MM.1S (cell line): ENCODE measurements around the gene TMEM150C.

Experiments
- DNase-seq: peaks from one replicate; pipeline ENCODE4 v3.0.0-alpha.2; 2015
- H2AFZ ChIP-seq: fragments of 300-600 bp; sonication (generic); 2 replicates; pipeline ENCODE4 v1.6.0; 2016; ENCODE audit warnings: antibody characterized with exemption, low read length
- H3F3A ChIP-seq: fragments of 300-600 bp; sonication (generic); 2 replicates; pipeline ENCODE4 v1.6.1; 2016; ENCODE audit warnings: mild to moderate bottlenecking, antibody characterized with exemption, low read length, moderate library complexity, mixed read lengths; ENCODE audit not compliant: insufficient read depth
- H3K27ac ChIP-seq: fragments of 300-600 bp; sonication (generic); 2 replicates; pipeline ENCODE4 v1.5.1; 2016; ENCODE audit warnings: mild to moderate bottlenecking, low read length
- H3K27me3 ChIP-seq: fragments of 300-600 bp; sonication (generic); replicated peaks from 2 replicates; pipeline ENCODE4 v1.6.0; 2016; ENCODE audit warnings: low read length; ENCODE audit not compliant: insufficient read depth
- H3K36me3 ChIP-seq: fragments of 300-600 bp; sonication (generic); replicated peaks from 2 replicates; pipeline ENCODE4 v1.6.1; 2016; ENCODE audit warnings: mild to moderate bottlenecking, low read length, mixed read lengths; ENCODE audit not compliant: insufficient read depth
- H3K4me1 ChIP-seq: fragments of 300-600 bp; sonication (generic); 2 replicates; pipeline ENCODE4 v1.6.1; 2016; ENCODE audit warnings: low read length, mixed read lengths
- H3K4me2 ChIP-seq: fragments of 300-600 bp; sonication (generic); 2 replicates; pipeline ENCODE4 v1.6.0; 2016; ENCODE audit warnings: low read depth, low read length
- H3K4me3 ChIP-seq: fragments of 300-600 bp; sonication (generic); 2 replicates; pipeline ENCODE4 v1.5.1; 2016; ENCODE audit warnings: low read length, mixed read lengths
- H3K79me2 ChIP-seq: fragments of 300-600 bp; sonication (generic); 2 replicates; pipeline ENCODE4 v1.6.1; 2016; ENCODE audit warnings: mixed run types, low read length, mixed read lengths
- H3K9ac ChIP-seq: fragments of 300-600 bp; sonication (generic); 2 replicates; pipeline ENCODE4 v1.6.1; 2016; ENCODE audit warnings: low read length, mixed read lengths
- H3K9me2 ChIP-seq: fragments of 300-600 bp; sonication (generic); replicated peaks from 2 replicates; pipeline ENCODE4 v1.6.1; 2016; ENCODE audit warnings: mild to moderate bottlenecking, low read length, mixed read lengths; ENCODE audit not compliant: insufficient read depth
- H3K9me3 ChIP-seq: fragments of 300-600 bp; sonication (generic); replicated peaks from 2 replicates; pipeline ENCODE4 v1.6.1; 2016; ENCODE audit warnings: mild to moderate bottlenecking, low read length, mixed read lengths; ENCODE audit not compliant: insufficient read depth
- H4K20me1 ChIP-seq: fragments of 300-600 bp; sonication (generic); 2 replicates; pipeline ENCODE4 v1.6.1; 2016; ENCODE audit warnings: mild to moderate bottlenecking, low read length, moderate library complexity, mixed read lengths; ENCODE audit not compliant: insufficient read depth
- CTCF ChIP-seq: fragments of 300-600 bp; sonication (generic); IDR thresholded peaks from 2 replicates; pipeline ENCODE4 v1.5.1; 2016; ENCODE audit warnings: antibody characterized with exemption, low read length, mixed read lengths
- EZH2 ChIP-seq: fragments of 300-600 bp; sonication (generic); optimal IDR thresholded peaks from 2 replicates; pipeline ENCODE3; 2017; ENCODE audit warnings: low read depth, mild to moderate bottlenecking, antibody characterized with exemption, low read length, mixed read lengths
- EZH2phosphoT487 ChIP-seq: fragments of 300-600 bp; sonication (generic); IDR thresholded peaks from 2 replicates; pipeline ENCODE4 v1.6.1; 2018; ENCODE audit warnings: antibody characterized with exemption, low read length

TMEM150C gene

DNA sequence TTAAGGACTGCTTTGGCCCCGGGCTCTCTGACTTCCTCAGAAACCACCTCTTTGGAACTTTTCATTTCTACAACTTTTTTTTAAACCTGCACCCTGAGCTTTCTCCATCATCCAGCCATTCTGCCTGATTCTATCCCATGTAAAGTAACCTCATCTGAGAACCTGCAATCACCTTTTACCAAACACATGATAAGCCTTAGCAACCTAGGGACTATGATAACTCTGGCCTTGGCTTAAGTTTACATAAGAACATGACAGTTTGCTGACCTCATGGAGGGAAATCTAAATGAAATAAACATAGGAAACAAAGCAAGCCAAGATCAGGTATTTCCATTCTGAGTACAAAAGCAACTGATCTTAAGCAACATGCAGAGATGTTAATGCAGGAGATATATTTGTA, 15.7 kb upstream of the TMEM150C start:
- H3K36me3 ChIP-seq: no peaks in the 10 kb centered on the region
- H3K9ac ChIP-seq: no peak overlapping the region
- no peaks in the 10 kb centered on the region for H3F3A ChIP-seq
- no peak overlapping the region for H2AFZ ChIP-seq
- H3K9me3 ChIP-seq: no peaks in the 10 kb centered on the region
- TF ChIP-seq EZH2phosphoT487 (no peak), EZH2 (no peak), CTCF (no peak)
- H3K27ac ChIP-seq: no peak overlapping the region
- H3K27me3 ChIP-seq: no peaks in the 10 kb centered on the region
- H3K4me1 ChIP-seq: no peaks in the 10 kb centered on the region
- DNase-seq: no peak
- no peak overlapping the region for H3K4me2 ChIP-seq
- no peak overlapping the region for H3K4me3 ChIP-seq
- H3K79me2 ChIP-seq: no peaks in the 10 kb centered on the region
- no peaks in the 10 kb centered on the region for H3K9me2 ChIP-seq
- H4K20me1 ChIP-seq: no peaks in the 10 kb centered on the region

- no peak overlapping the region for H3K27ac ChIP-seq
- no peaks in the 10 kb centered on the region for H3K4me1 ChIP-seq
- H3F3A ChIP-seq: no peaks in the 10 kb centered on the region
- no peaks in the 10 kb centered on the region for H3K9me3 ChIP-seq
- no peak for DNase-seq
- no peak overlapping the region for H3K4me2 ChIP-seq
- TF ChIP-seq CTCF (no peak), EZH2 (no peak), EZH2phosphoT487 (no peak)
- H3K9me2 ChIP-seq: no peaks in the 10 kb centered on the region
- H3K36me3 ChIP-seq: no peaks in the 10 kb centered on the region
- no peak overlapping the region for H2AFZ ChIP-seq
- no peaks in the 10 kb centered on the region for H3K79me2 ChIP-seq
- no peaks in the 10 kb centered on the region for H3K27me3 ChIP-seq
- no peak overlapping the region for H3K4me3 ChIP-seq
- no peaks in the 10 kb centered on the region for H4K20me1 ChIP-seq
- no peak overlapping the region for H3K9ac ChIP-seq
Observed at GRCh38 chr4:82569727-82570126, 7.9 kb upstream of the TMEM150C start.

DNA sequence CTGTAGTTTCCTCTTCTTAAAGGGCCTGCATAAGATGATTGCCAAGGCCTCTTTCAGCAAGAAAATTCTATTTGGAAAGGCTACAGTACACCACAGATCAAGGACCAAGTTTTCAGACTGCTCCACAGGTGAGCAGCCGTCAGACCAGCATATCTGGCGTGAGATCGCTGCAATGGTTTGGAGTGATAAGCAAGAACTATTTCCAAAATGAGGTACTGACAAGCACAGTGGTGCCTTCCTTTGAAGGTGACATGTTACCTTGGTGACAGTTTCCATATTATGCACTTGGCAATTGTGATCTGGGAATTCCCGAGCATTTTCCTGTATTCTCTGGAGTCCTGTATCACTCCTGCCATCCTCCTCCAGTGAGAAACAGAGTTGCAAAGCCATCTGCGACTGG, 7.3 kb upstream of the TMEM150C start:
- Histone ChIP-seq H3K4me1 (no peaks in the 10 kb centered on the region), H3F3A (no peaks in the 10 kb centered on the region), H4K20me1 (no peaks in the 10 kb centered on the region), H2AFZ (no peak overlapping the region), H3K4me3 (no peak overlapping the region), H3K9me2 (no peaks in the 10 kb centered on the region), H3K9ac (no peak overlapping the region), H3K27me3 (no peaks in the 10 kb centered on the region), H3K9me3 (no peaks in the 10 kb centered on the region), H3K36me3 (no peaks in the 10 kb centered on the region), H3K4me2 (no peak overlapping the region), H3K27ac (no peak overlapping the region), H3K79me2 (no peaks in the 10 kb centered on the region)
- no peak for DNase-seq
- TF ChIP-seq EZH2phosphoT487: no peak
- no peak for TF ChIP-seq EZH2
- TF ChIP-seq CTCF: no peak

GRCh38 chr4:82567444-82567843, 5.7 kb upstream of the TMEM150C start:
- H3F3A ChIP-seq: no peaks in the 10 kb centered on the region
- no peak overlapping the region for H3K4me2 ChIP-seq
- no peaks in the 10 kb centered on the region for H4K20me1 ChIP-seq
- no peak for DNase-seq
- no peaks in the 10 kb centered on the region for H3K79me2 ChIP-seq
- no peak overlapping the region for H2AFZ ChIP-seq
- H3K9ac ChIP-seq: no peak overlapping the region
- H3K9me3 ChIP-seq: no peaks in the 10 kb centered on the region
- no peaks in the 10 kb centered on the region for H3K4me1 ChIP-seq
- H3K36me3 ChIP-seq: no peaks in the 10 kb centered on the region
- H3K27me3 ChIP-seq: peaks cover under 1% of the 10 kb centered on the region; the same call in 1 of the 2 replicates
- TF ChIP-seq EZH2phosphoT487 (no peak), EZH2 (no peak), CTCF (no peak)
- H3K4me3 ChIP-seq: no peak overlapping the region
- no peaks in the 10 kb centered on the region for H3K9me2 ChIP-seq
- H3K27ac ChIP-seq: no peak overlapping the region
